ENCODE results near the gene OARD1. TPM values are rescaled to one million over a fixed set of nuclear protein-coding genes. Genes with fewer than 3 reads are reported as not detected.
A peak's percentile ranks its signal among the peaks of the same experiment; 100 is the strongest.

The OARD1 gene
- total and polyA plus RNA-seq, 12 donors = 13.7 to 31.2 (median 17.0) TPM

DNA sequence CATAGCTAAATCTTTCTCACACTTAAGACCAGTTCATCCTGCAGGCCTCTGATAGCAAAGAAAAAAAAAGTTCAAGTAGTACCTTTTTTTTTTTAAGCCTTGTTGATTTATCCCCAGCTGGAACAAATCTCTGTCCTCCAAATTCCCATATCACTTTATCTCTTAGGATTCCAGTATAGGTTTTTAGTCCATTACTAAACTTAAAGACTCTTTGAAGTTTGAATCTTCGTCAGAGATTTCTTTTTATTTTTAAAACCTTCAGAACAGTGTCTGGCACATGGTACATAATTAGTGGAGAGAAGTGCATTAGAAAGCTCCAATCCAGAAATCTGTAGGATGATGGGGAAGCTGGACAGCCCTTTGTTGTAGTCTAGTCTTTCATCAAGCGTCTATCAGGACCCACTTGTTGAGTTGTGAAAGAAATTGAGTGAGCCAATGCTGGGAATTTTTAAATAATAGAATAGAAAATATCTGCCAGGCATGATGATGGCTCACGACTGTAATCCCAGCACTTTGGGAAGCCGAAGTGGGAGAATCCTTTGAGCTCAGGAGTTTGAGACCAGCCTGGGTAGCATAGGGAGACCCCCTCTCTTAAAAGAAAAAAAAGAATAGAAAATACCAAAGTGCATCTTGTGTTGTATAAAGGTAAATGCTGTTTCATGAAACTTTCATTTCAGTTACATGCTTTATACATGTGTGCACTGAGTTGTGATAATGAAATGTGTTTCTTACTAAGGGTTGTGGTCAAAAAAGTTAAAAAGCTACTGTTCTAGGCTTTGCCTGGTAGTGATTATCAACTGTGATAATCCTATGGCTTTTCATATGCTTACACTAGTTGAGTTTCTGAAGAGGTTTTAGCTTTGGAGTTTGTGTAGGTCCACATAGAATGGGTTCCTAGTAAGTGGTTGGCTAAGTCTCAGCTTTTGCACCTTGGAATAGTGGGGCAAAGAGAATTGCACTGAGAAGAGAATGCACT, 3.8 kb upstream of the OARD1 start:
- Histone ChIP-seq H3K36me3 (peaks cover 0 to 25% (median 14%) of the 10 kb centered on the region in 9 donors), H3K4me1 (peaks cover 6 to 45% (median 31%) of the 10 kb centered on the region in 9 donors), H3K9me3 (no peaks in the 10 kb centered on the region), H3K27me3 (no peaks in the 10 kb centered on the region), H3K27ac (peak overlapping the region in 8 of 10 donors; percentile 99 to 100 (median 100)), H3K4me3 (no peak overlapping the region)
- TF ChIP-seq, protein P1, sequence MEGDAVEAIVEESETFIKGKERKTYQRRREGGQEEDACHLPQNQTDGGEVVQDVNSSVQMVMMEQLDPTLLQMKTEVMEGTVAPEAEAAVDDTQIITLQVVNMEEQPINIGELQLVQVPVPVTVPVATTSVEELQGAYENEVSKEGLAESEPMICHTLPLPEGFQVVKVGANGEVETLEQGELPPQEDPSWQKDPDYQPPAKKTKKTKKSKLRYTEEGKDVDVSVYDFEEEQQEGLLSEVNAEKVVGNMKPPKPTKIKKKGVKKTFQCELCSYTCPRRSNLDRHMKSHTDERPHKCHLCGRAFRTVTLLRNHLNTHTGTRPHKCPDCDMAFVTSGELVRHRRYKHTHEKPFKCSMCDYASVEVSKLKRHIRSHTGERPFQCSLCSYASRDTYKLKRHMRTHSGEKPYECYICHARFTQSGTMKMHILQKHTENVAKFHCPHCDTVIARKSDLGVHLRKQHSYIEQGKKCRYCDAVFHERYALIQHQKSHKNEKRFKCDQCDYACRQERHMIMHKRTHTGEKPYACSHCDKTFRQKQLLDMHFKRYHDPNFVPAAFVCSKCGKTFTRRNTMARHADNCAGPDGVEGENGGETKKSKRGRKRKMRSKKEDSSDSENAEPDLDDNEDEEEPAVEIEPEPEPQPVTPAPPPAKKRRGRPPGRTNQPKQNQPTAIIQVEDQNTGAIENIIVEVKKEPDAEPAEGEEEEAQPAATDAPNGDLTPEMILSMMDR (IDR thresholded peaks at IDR 0.05) = no peak
- ATAC-seq (no peak), DNase-seq (no peak)
- WGBS, 2 donors = 42 to 53% methylated on average over 4 of the region's 4 CpGs
- intact Hi-C loops (cut with DNase I) = no loop called here

DNA sequence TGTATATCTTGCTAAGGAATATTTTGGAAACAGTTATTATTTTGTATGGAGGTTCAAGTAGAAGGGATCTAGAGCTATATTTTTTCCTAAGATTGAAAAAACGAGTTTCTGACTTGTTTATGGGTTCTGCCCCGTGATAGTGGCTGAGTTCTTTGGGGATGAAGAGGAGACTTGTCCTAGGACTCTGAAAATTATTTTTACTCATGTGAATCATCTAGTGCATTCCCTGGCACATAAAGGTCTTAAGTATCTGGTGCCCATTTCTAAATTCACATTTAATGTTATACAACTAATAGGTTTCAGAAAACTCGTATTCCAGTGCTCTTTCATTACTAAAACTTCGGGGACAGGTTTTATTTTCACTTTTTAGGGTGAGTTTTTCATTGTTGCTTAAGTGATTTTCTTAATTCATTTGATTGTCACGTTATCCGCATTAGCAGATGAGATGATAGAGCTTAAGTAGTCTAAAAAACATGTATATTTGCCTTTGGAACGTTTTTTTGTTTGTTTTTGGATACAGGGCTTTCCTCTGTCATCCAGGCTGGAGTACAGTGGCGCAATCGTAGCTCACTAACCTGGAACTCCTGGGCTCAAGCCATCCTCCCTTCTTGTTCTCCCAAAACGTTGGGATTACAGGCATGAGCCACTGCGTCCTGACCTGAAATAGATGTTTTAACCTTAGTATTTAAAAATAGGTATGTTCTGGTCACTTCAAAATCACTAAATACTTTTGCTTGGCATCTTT, 2.7 kb upstream of the OARD1 start:
- Histone ChIP-seq H3K27me3 (no peaks in the 10 kb centered on the region), H3K27ac (peak overlapping the region; percentile 98 to 100 (median 100)), H3K36me3 (peaks cover 0 to 23% (median 11%) of the 10 kb centered on the region in 9 donors), H3K4me1 (peaks cover 6 to 43% (median 38%) of the 10 kb centered on the region in 9 donors), H3K4me3 (peak overlapping the region in 9 of 10 donors; percentile 84 to 98 (median 92)), H3K9me3 (no peaks in the 10 kb centered on the region)
- TF ChIP-seq, protein P1 (IDR thresholded peaks at IDR 0.05) = no peak
- WGBS, 2 donors = 49 to 56% methylated on average over 11 of the region's 11 CpGs
- ATAC-seq (no peak), DNase-seq (no peak)
- intact Hi-C loops (cut with DNase I) = loop anchor here in 2 of 10 donors (5.0 kb wide), 2 partner anchors 212 to 657 kb away; partner anchors contain the start of gene TREM1 (in 1 of the 2)

DNA sequence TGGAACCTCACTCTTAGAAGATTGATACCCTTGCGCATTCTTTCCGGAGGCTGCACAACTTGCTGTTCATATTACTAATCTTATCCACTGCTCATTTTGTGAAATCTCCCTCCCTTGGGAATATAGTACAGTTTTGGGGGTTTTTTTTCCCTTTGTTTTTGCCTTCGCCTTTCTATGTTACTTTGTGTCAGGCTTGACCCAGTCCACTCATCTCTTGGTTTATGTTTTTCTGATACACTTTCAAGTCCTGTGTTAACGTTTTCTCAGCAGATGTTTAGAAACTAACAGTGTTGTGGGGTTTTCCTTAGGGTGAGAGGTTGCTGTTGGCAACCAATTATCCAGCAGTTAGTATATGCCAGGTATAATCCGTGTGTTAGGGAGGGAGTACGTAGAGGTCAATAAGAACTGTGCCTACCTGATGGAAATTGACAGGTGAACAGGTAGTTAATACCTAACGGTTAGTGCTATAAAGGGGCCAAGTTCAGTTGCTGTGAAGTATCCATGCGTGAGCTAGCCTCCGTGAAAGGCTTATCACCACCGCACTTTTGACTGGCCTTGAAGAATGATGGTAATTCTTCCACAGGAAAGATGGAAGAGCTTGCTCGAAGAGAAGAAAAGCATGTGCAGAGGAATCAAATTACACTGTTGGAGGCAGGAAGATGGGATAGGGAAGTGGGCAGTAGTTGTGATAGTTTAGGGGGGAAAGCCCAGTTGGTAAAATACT, 2.0 kb upstream of the OARD1 start:
- peak overlapping the region; percentile 98 to 100 (median 100) for H3K27ac ChIP-seq
- H3K9me3 ChIP-seq = no peaks in the 10 kb centered on the region
- ATAC-seq (no peak), DNase-seq (no peak)
- intact Hi-C loops (cut with DNase I) = loop anchor here in 2 of 10 donors (5.0 kb wide), 2 partner anchors 213 to 658 kb away; partner anchors contain the start of gene TREM1 (in 1 of the 2)
- no peaks in the 10 kb centered on the region for H3K27me3 ChIP-seq
- 4 to 6% methylated on average over 11 of the region's 11 CpGs for WGBS, 2 donors
- peak overlapping the region; percentile 84 to 98 (median 92) for H3K4me3 ChIP-seq
- H3K36me3 ChIP-seq = peaks cover 0 to 23% (median 10%) of the 10 kb centered on the region in 9 donors
- TF ChIP-seq, protein P1 (IDR thresholded peaks at IDR 0.05) = no peak
- H3K4me1 ChIP-seq = peaks cover 6 to 43% (median 38%) of the 10 kb centered on the region in 9 donors

All from heart right ventricle (tissue), 16 donors.